ENCODE measurements around the gene PDLIM3. TPM values are rescaled to one million over a fixed set of nuclear protein-coding genes. Genes with fewer than 3 reads are reported as not detected.

The PDLIM3 gene
- polyA plus RNA-seq, 1 of the 3 experiments (the other 2 are of a cell fraction): 0.08 TPM

DNA sequence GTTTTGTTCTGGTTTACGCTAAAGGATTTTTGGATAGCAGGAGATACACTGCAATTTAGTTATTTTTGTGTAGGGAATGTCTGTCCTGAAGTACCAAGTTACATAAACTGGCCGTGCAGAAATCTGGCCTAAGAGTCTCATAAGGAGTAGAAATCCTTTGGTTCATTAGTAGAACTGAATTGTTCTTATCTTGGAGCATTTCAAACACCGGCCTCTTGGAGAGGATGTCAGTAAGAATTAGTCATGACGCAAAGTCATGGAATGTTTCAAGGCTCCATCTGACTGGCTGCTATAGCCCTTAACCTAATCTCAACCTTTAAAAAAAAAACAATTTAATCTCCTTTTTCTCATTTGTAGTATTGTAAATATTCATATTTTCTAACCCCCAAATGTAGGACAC lies 15.2 kb downstream of the PDLIM3 start (continued):
- TF ChIP-seq, protein P1, sequence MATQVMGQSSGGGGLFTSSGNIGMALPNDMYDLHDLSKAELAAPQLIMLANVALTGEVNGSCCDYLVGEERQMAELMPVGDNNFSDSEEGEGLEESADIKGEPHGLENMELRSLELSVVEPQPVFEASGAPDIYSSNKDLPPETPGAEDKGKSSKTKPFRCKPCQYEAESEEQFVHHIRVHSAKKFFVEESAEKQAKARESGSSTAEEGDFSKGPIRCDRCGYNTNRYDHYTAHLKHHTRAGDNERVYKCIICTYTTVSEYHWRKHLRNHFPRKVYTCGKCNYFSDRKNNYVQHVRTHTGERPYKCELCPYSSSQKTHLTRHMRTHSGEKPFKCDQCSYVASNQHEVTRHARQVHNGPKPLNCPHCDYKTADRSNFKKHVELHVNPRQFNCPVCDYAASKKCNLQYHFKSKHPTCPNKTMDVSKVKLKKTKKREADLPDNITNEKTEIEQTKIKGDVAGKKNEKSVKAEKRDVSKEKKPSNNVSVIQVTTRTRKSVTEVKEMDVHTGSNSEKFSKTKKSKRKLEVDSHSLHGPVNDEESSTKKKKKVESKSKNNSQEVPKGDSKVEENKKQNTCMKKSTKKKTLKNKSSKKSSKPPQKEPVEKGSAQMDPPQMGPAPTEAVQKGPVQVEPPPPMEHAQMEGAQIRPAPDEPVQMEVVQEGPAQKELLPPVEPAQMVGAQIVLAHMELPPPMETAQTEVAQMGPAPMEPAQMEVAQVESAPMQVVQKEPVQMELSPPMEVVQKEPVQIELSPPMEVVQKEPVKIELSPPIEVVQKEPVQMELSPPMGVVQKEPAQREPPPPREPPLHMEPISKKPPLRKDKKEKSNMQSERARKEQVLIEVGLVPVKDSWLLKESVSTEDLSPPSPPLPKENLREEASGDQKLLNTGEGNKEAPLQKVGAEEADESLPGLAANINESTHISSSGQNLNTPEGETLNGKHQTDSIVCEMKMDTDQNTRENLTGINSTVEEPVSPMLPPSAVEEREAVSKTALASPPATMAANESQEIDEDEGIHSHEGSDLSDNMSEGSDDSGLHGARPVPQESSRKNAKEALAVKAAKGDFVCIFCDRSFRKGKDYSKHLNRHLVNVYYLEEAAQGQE (IDR thresholded peaks at IDR 0.05; ENCODE audit: low read depth, low read length): no peak

DNA sequence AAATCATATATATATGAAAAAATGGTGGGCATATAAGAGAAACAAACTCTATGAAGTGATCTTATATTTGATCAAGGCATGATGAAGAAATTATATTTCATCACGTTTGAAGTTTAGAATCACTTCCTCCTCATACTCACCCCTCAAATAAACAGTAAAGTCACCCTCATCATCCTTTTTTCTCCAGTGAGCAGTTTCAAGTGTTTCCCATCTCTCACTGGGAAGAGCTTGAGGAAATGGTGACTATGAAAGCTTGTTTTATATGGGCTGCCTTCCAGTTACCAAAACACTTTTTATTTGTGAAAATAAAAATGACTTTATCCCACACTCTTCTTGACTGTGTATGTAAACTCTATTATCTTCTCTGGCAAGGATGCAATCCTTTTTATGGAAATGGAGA lies 16.8 kb downstream of the PDLIM3 start:
- WGBS (ENCODE audit: low lambda C conversion rate): 16% methylated on average over 1 of the region's 1 CpG
- POLR2A ChIA-PET: no interaction called here

More for the DNA sequence above, 16.8 kb downstream of the PDLIM3 start:
- CTCF ChIA-PET: interaction anchor here (1.0 to 2.0 kb wide), 4 partner anchors 9 to 520 kb away, joined by 3 to 5 read pairs (median 4); partner anchors contain the start of gene PDLIM3
- TF ChIP-seq, protein P2, sequence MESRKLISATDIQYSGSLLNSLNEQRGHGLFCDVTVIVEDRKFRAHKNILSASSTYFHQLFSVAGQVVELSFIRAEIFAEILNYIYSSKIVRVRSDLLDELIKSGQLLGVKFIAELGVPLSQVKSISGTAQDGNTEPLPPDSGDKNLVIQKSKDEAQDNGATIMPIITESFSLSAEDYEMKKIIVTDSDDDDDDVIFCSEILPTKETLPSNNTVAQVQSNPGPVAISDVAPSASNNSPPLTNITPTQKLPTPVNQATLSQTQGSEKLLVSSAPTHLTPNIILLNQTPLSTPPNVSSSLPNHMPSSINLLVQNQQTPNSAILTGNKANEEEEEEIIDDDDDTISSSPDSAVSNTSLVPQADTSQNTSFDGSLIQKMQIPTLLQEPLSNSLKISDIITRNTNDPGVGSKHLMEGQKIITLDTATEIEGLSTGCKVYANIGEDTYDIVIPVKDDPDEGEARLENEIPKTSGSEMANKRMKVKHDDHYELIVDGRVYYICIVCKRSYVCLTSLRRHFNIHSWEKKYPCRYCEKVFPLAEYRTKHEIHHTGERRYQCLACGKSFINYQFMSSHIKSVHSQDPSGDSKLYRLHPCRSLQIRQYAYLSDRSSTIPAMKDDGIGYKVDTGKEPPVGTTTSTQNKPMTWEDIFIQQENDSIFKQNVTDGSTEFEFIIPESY (IDR thresholded peaks at IDR 0.05; ENCODE audit: borderline replicate concordance, low read depth): no peak
- no peak for TF ChIP-seq NFIC (IDR thresholded peaks at IDR 0.05; ENCODE audit: borderline replicate concordance)
- TF ChIP-seq, protein P3, sequence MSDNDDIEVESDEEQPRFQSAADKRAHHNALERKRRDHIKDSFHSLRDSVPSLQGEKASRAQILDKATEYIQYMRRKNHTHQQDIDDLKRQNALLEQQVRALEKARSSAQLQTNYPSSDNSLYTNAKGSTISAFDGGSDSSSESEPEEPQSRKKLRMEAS (IDR thresholded peaks at IDR 0.05; ENCODE audit: low read depth): no peak
- TF ChIP-seq TAF1 (IDR thresholded peaks at IDR 0.05; ENCODE audit: borderline replicate concordance, low read depth, low read length): no peak
- TF ChIP-seq, protein P1 (IDR thresholded peaks at IDR 0.05; ENCODE audit: low read depth, low read length): no peak
- TF ChIP-seq TEAD4 (IDR thresholded peaks at IDR 0.05; ENCODE audit: borderline replicate concordance, insufficient read depth): no peak
- TF ChIP-seq, protein P4, sequence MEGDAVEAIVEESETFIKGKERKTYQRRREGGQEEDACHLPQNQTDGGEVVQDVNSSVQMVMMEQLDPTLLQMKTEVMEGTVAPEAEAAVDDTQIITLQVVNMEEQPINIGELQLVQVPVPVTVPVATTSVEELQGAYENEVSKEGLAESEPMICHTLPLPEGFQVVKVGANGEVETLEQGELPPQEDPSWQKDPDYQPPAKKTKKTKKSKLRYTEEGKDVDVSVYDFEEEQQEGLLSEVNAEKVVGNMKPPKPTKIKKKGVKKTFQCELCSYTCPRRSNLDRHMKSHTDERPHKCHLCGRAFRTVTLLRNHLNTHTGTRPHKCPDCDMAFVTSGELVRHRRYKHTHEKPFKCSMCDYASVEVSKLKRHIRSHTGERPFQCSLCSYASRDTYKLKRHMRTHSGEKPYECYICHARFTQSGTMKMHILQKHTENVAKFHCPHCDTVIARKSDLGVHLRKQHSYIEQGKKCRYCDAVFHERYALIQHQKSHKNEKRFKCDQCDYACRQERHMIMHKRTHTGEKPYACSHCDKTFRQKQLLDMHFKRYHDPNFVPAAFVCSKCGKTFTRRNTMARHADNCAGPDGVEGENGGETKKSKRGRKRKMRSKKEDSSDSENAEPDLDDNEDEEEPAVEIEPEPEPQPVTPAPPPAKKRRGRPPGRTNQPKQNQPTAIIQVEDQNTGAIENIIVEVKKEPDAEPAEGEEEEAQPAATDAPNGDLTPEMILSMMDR (IDR thresholded peaks at IDR 0.05): no peak
- DNase-seq: no peak
- Histone ChIP-seq H3K9me3 (no peaks in the 10 kb centered on the region), H3K9ac (no peak overlapping the region), H3K4me3 (ENCODE audit: low read depth in 2 of 2, low read length in 1 of 2) (no peak overlapping the region), H4K20me1 (ENCODE audit: insufficient read depth) (no peaks in the 10 kb centered on the region), H3K27ac (ENCODE audit: low read depth in 2 of 2, low read length in 1 of 2) (no peak overlapping the region), H3K4me2 (no peak overlapping the region), H2AFZ (ENCODE audit: low read depth) (no peak overlapping the region), H3K4me1 (ENCODE audit: control insufficient read depth in 1 of 2, insufficient read depth in 2 of 2, low read depth in 1 of 2, low read length in 1 of 2) (no peaks in the 10 kb centered on the region), H3K36me3 (replicated peaks in 1 of 2; ENCODE audit: control insufficient read depth in 1 of 2, insufficient read depth in 2 of 2, low read length in 1 of 2) (no peaks in the 10 kb centered on the region), H3F3A (replicated peaks; ENCODE audit: insufficient read depth) (no peaks in the 10 kb centered on the region), H3K79me2 (ENCODE audit: insufficient read depth) (no peaks in the 10 kb centered on the region; the same call in 1 of the 2 replicates), H3K27me3 (ENCODE audit: insufficient read depth) (no peaks in the 10 kb centered on the region), H3K9me2 (no peaks in the 10 kb centered on the region)
